Activated gamma-delta T cell treated with Interleukin-2 at 50 U/mL for 16 hours (primary cell): ENCODE results near the gene SLC25A33.

ENCODE experiments used
- DNase-seq: peaks from one replicate; pipeline ENCODE4 v3.0.0-alpha.2; 2020

The SLC25A33 gene

DNA sequence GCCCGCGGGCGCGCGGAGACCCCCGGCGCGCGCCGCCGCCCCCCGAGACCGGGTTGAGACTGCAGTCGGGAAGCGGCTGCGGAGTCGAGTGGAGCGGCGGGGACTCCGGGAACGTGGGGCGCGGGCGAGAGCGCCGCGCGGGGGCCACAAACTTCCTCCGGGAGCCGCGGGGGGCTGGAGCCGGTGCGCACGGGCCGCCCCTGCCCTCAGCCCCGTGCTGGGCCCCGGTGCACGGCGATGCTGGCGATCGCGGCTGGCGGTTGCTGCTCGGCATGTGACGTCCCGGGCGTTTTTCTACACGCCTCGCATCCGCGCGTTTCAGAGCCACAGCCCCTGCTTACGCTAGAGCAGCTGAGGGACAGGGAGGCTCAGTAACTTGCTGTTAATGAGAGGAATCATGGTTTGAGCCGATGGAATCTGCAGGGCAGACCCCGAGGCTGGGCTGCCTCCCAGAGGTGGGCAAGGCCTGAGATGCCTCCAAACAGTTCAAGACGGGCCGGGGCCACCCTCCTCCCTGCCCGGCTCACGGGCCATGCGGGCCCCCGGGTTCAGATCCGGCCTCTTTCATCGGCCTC lies 50.0 kb downstream of the SLC25A33 start:
- peak; percentile 30 for DNase-seq

DNA sequence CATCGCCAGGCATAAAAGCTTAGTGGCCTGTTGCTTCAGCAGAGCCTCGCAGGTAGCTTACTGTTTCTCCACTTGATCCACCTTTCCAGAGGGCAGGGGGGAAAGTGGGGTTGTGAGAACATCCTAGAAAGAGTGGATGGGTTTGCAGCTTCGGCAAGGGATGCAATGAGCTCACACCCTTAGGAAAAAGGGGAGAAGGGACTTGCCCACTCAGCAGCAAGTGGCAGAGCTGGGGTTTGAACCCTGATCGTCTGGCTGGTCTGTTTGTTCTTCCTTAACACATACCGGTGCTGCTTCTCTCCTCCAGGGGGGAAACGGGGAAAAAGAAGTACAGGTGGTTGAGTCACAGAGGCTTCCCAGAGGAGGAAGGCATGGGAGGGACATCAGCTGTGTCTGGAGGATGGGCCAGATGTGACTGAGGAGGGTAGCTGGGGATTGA lies 50.5 kb downstream of the SLC25A33 start:
- DNase-seq, result no peak

DNA sequence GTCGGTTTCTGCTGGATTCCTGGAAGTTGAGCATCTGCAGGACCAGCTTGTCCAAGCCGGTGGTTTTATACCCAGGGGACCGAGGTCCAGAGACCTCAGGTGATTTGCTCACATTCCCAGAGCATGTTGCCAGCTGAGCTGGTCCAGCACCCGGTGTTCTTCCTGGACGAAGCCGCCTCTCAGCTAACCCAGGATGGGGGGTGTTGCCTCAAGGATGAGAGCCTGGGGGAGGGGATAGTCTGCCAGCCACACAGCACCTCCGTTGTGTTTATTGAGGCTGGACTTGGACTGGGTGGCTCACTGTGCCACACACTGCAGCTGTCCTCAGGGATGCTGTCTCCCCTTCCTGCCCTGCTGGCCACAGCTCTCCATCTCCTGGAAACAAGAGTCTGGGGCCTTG lies 50.9 kb downstream of the SLC25A33 start:
- no peak for DNase-seq

DNA sequence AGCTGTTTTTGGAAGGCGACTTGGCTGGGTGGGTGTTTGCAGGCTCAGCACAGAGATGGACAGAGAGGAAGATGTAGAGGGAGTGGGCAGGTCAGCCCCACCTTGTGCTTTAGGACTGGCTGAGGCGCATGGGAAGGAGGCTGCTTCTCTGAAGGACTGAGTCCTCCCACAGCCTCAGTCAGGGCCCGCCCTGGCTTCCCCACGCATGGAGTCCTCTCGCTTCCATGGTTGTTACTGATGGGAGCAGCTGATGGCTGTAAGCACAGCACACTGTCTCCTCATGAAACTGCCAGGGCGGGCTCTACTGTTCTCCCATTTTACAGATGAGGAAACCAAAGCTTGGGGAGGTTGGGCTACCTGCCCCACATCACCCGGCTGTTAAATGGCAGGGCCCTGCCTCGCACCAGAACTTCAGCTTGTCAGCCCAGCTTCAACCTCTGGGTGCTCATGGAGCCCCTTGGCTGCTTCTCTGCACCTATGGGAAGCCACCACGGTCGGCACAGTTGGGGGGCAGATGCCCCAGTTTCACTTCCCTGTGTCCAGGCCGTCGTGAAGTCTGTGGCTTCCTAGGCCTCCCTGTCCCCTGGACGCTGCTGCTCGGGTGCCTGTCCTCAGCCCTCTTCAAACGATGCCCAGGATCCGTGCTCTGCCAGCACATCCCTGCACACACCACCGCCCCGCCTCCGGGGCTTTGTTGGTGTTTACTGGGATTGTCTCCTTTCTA lies 51.8 kb downstream of the SLC25A33 start:
- no peak for DNase-seq

DNA sequence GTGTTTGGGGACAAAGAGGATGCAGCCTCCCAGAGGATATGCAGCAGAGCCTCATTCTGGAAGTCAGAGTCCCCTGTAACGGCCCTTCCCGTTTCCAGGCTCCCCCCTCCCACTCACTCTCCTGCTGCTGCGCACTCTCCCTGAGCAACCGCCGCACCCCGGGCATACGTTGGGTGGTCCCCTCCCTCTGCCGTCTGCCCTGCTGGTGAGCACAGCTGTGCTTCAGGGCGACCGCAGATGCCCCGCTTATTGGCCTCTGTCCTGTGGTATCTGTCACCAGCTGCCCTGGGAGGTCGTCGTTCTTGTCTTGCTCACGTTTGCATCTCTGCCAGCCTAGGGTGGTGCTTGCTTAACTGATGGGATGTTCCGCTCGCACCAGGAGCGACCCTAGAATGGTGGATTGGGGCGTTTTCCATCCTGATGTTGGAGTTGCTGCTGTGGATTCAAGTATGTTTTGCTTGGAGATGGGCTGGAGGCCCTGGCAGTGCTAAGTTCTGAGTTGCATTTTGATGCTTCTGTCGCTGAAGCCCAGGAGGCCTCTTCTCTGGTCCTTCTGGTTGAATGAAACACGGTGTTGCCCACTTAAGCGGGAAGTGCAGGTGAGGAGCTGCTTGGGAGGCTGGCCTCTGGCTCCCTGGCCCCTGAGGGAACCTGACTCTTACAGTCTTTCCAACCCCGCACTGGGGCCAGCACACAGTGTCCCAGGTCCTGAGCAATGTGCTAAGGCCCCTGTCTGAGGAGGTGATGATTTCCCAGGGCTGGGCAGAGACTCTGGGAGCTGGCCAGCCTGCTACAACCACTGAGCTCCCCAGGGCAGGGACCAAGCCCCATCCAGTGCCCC lies 52.6 kb downstream of the SLC25A33 start:
- DNase-seq, result no peak

DNA sequence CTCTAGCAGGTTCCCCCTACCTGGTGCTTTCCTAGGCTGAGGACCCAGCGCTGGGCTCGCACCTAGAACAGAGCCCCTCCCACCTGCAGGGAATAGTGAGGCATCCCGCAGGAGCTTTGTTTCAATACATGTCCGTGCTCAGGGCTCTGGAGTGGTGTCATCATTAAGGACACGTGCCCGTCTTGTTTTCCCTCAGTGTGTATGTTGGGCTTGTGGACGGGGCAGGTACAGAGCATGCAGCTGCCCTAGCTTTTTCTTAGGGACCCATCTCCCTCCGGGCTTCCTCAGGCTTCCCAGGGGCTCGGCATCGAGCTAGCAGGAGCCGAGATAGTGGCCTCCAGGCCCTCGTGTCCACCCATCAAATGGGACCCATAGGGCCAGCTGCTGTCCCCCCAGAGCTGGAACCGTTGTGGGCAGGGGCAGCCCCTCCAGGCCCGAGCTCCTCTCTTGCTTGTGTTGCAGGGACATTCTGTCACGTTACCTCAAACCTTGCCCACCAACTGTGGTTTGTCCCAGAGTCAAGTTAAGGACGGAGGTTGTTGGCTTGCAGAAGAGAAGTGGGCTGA lies 53.3 kb downstream of the SLC25A33 start:
- no peak for DNase-seq

DNA sequence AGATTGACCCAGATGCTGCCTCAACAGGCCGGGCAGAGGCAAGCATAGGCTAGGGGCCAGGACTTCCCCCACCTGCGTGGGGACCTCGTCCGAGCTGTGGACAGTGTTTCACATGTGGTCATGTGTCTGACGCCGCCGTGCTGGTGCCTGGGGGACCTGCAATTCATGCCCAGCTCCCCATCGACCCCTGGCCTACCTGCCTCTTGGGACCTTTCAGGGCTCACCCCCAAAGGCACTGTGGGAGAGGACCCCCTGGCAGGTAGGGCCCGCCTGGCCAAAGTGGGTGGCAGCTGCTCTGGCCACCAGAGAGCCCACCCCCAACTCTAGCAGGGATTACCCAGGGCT lies 53.9 kb downstream of the SLC25A33 start:
- no peak for DNase-seq

DNA sequence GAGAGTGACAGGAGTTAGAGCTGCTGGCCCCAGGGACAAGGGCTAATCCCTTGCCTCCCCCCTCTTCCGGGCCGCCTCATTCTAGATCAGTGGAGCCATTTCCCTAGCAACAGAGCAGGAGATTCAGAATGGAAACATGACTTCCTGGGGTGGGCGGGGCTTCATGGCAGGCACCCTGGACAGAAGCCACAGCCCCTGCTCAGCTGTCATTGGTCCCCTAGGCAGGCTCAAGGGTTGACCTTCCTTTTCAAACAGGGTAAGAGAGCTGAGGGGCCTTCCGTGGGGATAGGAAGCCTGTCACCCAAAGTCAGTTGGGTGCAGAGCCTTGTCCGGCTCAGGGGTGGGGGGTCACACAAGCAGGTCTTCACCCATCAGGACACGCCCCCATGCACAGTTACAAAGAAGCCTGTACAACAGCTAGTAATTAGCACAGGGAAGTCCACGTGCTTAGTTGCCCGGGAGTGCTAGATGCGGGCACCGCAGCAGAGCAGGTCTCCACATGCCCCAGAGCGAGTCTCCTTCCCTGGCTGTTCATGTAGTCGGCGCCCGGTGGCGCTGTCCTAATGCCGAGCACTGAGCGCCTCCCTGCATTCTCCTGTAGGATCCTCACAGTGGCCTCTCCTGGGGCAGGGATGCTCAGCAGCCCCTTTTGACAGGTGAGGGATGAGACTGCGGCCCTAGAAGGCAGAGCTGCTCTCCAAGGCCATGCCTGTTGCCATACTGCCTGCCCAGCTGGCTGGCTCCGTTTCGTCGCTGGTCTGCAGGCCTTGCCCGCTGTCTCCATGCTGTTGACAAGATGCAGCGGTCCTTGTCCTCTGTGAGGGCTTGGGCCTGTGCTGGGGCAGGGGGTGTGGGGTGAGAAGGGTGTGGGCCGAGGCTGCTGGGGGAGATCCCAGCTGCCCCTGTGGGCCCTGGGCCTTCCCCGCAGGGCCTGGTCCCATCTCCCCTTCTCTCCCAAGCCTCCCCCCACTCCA lies 54.5 kb downstream of the SLC25A33 start:
- no peak for DNase-seq

DNA sequence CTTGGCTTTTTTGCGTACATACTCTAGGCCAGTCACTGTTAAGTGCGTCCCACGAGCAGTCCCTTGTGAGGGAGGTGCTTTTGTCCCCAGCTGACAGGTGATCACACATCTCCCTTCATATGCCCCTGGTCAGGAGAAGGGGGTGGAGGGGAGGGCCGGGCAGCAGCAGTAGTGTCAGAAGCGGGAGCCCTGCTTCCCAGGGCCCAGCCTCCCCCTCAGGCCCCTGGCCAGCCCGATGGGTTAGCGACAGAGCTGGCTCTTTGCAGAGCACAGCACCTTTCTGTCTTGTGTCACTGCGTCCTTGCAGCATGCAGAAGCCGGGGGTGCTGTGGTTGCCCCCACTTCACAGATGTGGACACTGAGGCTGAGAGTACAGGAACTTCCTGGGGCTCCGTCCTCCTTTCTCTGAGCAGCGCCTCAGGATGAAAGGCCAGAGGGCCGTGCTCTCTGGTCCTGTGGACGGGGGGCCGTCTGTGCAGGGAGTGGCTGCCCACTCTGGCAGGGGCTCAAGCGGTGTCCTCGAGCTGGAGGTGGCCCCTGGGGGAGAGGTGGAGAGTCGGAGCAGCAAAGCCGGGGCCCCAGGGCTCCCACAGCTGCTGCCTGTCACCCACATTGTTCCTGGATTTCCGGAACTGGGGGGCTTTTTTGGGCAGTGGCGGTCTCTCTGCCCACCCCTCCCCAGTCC lies 55.3 kb downstream of the SLC25A33 start:
- DNase-seq, result no peak

DNA sequence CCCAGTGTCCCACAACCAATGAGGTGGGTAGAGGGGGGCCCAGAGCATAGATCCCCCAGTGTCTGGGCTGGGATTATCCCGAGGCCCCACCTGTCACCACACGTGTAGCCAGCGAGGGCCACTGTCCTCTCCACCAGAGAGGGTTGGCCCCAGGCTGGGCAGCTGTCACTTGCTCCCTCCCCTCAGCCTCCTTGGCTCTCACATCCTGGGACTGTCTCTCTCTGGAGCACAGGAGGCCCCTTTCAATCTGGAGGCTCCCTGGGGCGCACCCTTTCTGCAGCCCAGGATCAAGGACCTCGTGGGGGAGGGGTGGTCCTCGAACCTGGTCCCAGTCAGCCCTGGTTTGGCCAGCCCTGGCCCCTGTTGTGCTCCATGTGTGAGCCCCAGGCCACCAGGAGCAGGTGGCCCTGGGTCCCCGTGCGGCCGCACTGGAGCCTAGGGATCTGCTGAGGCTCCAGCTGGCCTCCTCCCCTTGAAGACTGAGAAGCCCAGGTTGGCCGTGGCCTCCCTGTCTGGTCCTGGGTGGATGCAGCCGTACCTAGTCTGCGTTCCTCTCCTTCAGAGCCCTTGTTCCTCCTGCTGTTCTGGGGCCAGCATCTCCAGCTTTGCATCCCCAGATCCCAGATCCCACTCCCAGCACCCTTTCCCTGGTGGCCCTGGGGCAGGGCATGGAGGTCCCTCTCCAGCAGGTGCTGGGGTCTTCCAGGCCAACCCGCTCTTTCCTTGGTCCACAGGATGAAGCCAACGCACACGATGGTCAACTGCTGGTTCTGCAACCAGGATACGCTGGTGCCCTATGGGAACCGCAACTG lies 56.1 kb downstream of the SLC25A33 start:
- no peak for DNase-seq

DNA sequence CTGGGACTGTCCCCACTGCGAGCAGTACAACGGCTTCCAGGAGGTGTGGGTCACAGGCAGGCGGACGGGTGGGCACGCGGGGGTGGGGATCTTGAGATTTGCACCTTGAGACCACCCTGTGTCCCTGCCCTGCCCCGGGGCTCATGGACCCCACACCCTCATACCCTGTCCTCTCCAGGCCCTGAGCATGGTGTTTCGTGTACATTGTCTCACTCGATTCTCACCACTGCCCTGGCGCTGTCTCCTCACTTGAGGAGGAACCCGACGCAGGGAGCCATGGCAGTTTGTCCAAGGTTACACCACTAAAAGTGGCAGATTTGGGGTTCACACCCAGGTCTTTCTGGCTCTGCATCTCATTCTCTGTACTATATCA lies 56.7 kb downstream of the SLC25A33 start:
- no peak for DNase-seq

DNA sequence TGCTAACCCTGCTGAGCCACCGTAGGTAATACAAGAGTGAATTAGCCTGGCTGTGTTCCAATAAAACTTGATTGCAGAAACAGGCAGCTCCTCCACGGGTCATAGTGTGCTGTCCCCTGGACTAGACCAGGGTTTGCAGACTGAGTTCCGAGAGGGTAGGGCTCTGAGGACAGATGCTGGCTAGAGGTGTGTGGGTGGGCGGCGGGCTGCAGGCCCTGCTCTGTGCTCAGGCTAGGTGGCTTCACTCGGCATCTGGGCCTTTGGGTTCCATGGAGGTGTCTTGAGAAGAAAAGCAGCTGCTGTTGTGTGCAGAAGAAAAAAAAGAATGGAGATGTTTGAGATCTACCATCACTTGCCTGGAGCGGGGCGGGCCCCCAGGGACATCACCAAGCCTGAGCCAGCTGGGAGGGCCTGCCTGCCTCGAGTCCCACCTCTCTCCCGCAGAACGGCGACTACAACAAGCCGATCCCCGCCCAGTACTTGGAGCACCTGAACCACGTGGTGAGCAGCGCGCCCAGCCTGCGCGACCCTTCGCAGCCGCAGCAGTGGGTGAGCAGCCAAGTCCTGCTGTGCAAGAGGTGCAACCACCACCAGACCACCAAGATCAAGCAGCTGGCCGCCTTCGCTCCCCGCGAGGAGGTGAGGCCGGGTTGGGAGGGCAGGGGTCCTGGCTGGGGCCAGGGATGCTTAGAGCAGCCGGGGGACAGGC lies 57.3 kb downstream of the SLC25A33 start:
- DNase-seq, result no peak

DNA sequence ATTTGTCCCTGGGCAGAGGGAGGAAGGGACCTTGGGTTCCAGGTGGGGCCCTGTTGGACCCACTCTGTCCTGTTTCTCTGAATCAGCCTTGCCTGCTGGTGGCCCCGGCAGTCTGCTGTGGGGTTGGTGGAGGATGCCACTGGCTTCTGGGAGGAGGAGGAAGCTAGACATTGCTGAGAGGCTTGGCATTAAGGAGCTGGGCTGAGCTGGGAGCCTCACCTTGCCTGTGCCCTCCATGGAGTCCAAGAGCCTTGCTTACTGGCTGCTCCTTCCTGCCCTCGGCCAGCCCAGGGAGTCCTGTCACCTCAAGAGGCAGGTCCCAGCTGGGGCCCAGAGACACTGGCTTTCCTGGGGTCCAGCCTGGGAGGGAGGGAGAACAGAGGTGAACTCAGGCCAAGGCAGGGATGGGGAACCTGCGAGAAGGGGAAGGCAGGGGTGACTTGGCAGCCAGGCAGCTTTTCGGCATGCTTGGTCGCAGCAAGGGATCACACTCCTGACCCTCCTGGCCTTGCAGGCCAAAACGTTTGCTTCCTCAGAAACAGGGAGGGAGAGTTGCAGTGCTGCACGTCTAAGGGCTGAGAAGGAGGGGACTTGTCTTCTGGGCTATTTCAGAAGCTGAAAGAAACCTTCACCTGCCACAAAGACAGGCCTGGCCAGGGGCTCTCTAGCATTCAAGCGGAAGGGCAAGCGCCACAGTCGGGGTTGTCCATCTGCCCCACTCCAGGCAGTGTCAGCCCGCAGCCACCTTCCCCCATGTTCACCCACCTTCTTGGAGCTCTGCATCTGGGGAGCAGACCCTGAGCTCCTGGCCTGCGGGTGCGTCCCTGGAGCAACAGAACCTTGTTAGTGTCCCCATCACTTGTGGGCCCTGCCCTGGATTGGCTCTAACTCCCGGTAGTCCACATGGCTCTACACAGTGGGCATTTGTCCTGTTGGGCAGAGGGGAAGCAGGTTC lies 58.4 kb downstream of the SLC25A33 start:
- DNase-seq, result no peak

DNA sequence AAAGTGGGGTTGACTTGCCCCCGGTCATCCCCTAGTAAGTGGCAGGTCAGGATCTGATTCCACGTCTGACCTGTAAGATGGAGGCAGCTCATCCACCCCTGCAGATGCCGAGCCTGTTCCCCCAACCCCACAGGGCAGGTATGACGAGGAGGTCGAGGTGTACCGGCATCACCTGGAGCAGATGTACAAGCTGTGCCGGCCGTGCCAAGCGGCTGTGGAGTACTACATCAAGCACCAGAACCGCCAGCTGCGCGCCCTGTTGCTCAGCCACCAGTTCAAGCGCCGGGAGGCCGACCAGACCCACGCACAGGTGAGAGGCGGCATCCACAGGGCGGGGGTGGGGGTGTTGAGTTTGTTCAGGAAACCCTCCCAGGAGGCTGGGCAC lies 59.0 kb downstream of the SLC25A33 start:
- no peak for DNase-seq

DNA sequence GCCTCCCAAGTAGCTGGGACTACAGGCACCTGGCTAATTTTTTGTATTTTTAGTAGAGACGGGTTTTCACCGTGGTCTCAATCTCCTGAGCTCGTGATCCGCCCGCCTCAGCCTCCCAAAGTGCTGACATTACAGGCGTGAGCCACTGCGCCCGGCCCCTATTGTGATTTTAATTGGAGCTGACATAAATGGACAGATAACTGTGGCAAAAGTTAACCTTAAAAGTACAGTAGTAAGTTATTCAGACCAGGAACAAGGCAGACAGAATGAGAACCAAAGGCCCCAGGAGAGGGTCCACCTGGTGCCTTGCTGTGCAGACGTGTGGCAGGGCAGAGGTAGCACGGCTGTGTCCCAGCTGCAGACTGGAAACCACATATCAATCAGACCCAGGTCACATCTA lies 60.5 kb downstream of the SLC25A33 start:
- DNase-seq, result no peak

DNA sequence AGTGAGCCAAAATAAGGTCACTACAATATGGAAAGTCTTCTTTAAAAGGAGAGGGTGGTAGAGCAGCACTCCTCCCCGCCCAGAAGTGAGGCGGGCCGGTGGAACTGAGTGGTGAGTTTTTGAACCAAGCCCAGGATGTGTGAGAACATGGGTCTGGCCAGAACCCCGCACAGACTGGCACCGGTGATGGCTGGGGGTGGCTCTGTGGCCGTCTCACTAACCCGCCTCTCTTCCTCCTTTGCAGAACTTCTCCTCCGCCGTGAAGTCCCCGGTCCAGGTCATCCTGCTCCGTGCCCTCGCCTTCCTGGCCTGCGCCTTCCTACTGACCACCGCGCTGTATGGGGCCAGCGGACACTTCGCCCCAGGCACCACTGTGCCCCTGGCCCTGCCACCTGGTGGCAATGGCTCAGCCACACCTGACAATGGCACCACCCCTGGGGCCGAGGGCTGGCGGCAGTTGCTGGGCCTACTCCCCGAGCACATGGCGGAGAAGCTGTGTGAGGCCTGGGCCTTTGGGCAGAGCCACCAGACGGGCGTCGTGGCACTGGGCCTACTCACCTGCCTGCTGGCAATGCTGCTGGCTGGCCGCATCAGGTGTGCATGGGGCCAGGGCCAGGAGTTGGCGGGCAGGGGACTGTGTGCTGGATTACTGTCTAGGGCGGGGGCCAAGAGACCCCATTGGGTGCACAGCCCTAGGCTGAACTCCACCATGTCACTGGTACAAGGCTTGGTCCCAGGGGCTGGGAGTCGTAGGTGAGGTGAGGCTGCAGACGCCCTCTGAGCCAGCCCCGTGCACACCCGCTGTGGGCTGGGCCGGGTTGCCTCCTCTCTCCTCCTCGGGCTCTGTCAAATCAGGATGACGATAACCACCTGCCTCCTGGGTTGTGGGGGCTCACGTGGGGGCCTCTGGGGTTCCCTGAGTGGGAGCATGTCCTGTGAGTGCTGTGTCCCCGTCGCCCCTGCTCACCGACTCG lies 61.9 kb downstream of the SLC25A33 start:
- no peak for DNase-seq

DNA sequence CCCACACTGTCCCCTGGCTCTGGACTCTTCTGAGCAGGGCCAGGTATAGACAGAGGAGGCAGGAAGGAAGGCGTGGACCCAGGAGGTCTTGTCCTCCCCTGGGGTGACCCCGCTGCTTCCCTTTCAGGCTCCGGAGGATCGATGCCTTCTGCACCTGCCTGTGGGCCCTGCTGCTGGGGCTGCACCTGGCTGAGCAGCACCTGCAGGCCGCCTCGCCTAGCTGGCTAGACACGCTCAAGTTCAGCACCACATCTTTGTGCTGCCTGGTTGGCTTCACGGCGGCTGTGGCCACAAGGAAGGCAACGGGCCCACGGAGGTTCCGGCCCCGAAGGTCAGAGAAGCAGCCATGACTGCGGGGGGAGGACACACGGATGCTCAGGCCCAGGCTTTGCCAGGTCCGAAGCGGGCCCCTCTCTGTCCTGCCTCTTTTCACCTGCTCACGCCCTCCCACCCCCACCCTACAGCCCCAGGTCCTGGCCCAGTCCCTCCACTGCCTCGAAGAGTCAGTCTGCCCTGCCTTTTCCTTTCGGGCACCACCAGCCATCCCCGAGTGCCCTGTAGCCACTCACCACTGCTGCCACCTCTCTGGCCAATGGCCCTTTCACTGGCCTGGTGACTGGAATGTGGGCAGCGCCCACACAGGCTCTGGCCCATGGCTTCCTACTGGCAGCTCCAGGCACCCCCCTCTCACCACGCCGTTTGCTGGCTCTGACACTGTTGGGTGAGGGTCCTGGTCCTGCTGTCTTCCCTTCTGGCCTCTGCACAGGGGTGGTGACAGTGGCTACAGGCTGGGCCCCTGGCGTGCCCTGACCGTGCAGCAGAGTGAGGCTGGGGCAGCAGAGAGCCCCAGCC lies 62.9 kb downstream of the SLC25A33 start:
- no peak for DNase-seq
